ENCODE data around the gene FAT3.

GRCh38 chr11:92211576-92212167 lies 12.9 kb upstream of the FAT3 start:
- TF ChIP-seq CTCF (IDR thresholded peaks at IDR 0.05) (peak; percentile 36; the same call in 1 of the 2 replicates), POLR2AphosphoS5 (IDR thresholded peaks at IDR 0.05; ENCODE audit: low read depth, low read length) (no peak)
